GM19328 (cell line): ENCODE results near the gene AP5Z1.
"Not testable (repeated sequence)": the region's sequence is repeated elsewhere in the genome, so short reads cannot be mapped to it uniquely, and the experiment has no call there.

Source experiments
- ATAC-seq: cut with Tn5 transposase; IDR thresholded peaks from one replicate; pipeline ENCODE4 v1.9.1; 2021; ENCODE audit warnings: mild to moderate bottlenecking, moderate library complexity; ENCODE audit not compliant: unreplicated experiment

Gene AP5Z1

GRCh38 chr7:4800926-4801838 lies 25.8 kb downstream of the AP5Z1 start:
- no peak for ATAC-seq

- ATAC-seq = no peak
These were observed 26.4 kb downstream of the AP5Z1 start for GRCh38 chr7:4801839-4802231.

GRCh38 chr7:4802577-4802976 lies 27.2 kb downstream of the AP5Z1 start:
- not testable (repeated sequence) for ATAC-seq

- ATAC-seq = no peak
These were observed 28.2 kb downstream of the AP5Z1 start for GRCh38 chr7:4803397-4804241.

- ATAC-seq = no peak
These were observed 29.9 kb downstream of the AP5Z1 start for GRCh38 chr7:4805110-4805983.

- ATAC-seq = no peak
These were observed 30.5 kb downstream of the AP5Z1 start for GRCh38 chr7:4805984-4806300.

GRCh38 chr7:4806983-4807597 lies 31.7 kb downstream of the AP5Z1 start:
- no peak for ATAC-seq

GRCh38 chr7:4807598-4808016 lies 32.2 kb downstream of the AP5Z1 start:
- ATAC-seq = no peak

GRCh38 chr7:4808026-4808425 lies 32.6 kb downstream of the AP5Z1 start:
- no peak for ATAC-seq

GRCh38 chr7:4808565-4808964 lies 33.1 kb downstream of the AP5Z1 start:
- no peak for ATAC-seq

- no peak for ATAC-seq
These were observed 33.7 kb downstream of the AP5Z1 start for GRCh38 chr7:4809091-4809591.

GRCh38 chr7:4809666-4810065 lies 34.2 kb downstream of the AP5Z1 start:
- ATAC-seq = no peak

- ATAC-seq = no peak
These were observed 39.0 kb downstream of the AP5Z1 start for GRCh38 chr7:4814433-4814832.

- no peak for ATAC-seq
These were observed 39.7 kb downstream of the AP5Z1 start for GRCh38 chr7:4815121-4815520.

- no peak for ATAC-seq
These were observed 40.4 kb downstream of the AP5Z1 start for GRCh38 chr7:4815609-4816418.

- ATAC-seq = no peak
These were observed 41.1 kb downstream of the AP5Z1 start for GRCh38 chr7:4816419-4817080.

- ATAC-seq = no peak
These were observed 41.9 kb downstream of the AP5Z1 start for GRCh38 chr7:4817178-4817901.

- ATAC-seq = no peak
These were observed 42.8 kb downstream of the AP5Z1 start for GRCh38 chr7:4818000-4818794.
